Measurements from ENCODE around the gene PSD2. TPM values are rescaled to one million over a fixed set of nuclear protein-coding genes. Genes with fewer than 3 reads are reported as not detected.

The PSD2 gene
- total RNA-seq, 1 donor from 2014 or later = not detected

DNA sequence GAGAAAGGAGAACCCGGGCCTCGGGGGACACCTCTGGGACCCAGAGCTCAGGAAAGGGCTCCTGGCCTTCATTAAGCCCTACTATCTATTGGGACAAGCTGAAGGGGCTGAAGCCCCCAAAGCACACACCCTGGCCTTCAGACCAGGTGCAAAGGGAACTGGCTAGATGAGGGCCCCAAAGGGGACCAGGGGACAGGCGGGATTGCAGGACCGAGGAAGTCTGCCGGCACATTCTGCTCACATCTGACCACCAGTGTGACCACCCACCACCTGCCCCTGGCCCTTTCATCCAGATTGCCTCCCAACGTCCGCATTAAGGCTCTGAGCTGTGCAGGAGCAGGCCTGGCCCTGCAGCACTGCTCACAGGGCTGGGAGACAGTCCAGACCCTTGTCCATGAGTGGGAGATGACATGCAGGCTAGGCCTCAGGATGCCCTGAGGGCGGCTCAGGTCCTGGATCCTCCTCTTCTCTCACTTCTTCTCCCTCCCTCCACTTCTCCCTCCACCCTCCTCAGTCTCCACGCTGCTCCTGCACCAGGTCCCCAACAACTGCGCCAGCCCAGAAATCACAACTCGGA is 19.2 kb downstream of the PSD2 start:
- H3K4me1 Mint-ChIP-seq = no peaks in the 10 kb centered on the region
- POLR2A ChIA-PET = no interaction called here
- H3K9me3 Mint-ChIP-seq = peaks cover 7% of the 10 kb centered on the region
- CTCF ChIA-PET = no interaction called here
- H3K4me3 Mint-ChIP-seq = no peak overlapping the region
- TF ChIP-seq, protein P1, sequence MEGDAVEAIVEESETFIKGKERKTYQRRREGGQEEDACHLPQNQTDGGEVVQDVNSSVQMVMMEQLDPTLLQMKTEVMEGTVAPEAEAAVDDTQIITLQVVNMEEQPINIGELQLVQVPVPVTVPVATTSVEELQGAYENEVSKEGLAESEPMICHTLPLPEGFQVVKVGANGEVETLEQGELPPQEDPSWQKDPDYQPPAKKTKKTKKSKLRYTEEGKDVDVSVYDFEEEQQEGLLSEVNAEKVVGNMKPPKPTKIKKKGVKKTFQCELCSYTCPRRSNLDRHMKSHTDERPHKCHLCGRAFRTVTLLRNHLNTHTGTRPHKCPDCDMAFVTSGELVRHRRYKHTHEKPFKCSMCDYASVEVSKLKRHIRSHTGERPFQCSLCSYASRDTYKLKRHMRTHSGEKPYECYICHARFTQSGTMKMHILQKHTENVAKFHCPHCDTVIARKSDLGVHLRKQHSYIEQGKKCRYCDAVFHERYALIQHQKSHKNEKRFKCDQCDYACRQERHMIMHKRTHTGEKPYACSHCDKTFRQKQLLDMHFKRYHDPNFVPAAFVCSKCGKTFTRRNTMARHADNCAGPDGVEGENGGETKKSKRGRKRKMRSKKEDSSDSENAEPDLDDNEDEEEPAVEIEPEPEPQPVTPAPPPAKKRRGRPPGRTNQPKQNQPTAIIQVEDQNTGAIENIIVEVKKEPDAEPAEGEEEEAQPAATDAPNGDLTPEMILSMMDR (IDR thresholded peaks at IDR 0.05) = no peak
- peaks cover 14% of the 10 kb centered on the region for H3K27me3 Mint-ChIP-seq
- no peak overlapping the region for H3K27ac Mint-ChIP-seq
- DNase-seq = no peak
- intact Hi-C loops (cut with micrococcal nuclease) = no loop called here
- no peaks in the 10 kb centered on the region for H3K36me3 Mint-ChIP-seq (ENCODE audit: low read depth)
- ATAC-seq (ENCODE audit: low read depth) = no peak

DNA sequence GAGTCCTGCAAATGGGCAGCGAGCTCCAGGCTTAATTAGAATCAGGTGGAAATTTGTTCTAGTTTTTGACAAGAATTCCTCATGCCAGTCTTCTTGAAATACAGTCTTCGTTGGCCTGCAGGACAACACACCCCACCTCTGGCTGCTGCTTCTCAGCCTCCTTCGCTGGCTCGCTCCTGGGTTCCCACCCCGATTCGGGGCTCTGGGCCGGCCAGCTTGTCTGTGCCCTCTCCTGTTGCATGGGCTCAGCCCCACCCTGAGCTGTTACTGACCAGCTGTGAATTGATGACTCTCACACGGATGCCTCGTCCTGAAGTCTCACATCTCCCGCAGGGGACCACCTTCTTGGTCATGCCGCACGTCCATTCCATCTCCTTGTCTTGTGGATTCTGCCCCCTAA is 21.0 kb downstream of the PSD2 start:
- H3K9me3 Mint-ChIP-seq = peaks cover 7% of the 10 kb centered on the region
- no peak overlapping the region for H3K27ac Mint-ChIP-seq
- TF ChIP-seq, protein P1 (IDR thresholded peaks at IDR 0.05) = no peak
- H3K4me1 Mint-ChIP-seq = no peaks in the 10 kb centered on the region
- ChIA-PET POLR2A (no interaction called here), CTCF (no interaction called here)
- no peaks in the 10 kb centered on the region for H3K36me3 Mint-ChIP-seq (ENCODE audit: low read depth)
- H3K27me3 Mint-ChIP-seq = peaks cover 13% of the 10 kb centered on the region
- intact Hi-C loops (cut with micrococcal nuclease) = no loop called here
- ATAC-seq (ENCODE audit: low read depth) (no peak), DNase-seq (no peak)
- H3K4me3 Mint-ChIP-seq = no peak overlapping the region

DNA sequence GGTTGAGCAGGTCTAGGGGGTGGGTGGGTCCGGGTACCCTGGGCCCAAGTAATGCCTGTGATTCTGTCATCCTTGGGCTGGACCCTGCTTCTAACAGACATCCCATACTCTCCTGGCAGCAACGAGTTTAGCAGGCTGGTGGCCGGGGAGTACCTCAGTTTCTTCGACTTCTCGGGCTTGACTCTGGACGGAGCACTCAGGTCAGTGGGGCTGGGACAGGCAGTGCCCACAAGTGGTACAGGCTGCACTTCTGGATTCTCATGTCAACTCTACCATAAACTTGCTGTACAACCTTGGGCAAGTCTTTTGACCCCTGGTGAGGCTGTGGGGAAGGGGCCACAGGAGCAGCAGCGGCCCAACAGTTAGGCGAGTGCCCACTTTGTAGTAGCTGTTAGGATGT is 21.8 kb downstream of the PSD2 start:
- no peak for DNase-seq
- Mint-ChIP-seq H3K9me3 (peaks cover 7% of the 10 kb centered on the region), H3K4me1 (no peaks in the 10 kb centered on the region), H3K27me3 (peaks cover 13% of the 10 kb centered on the region), H3K4me3 (no peak overlapping the region), H3K27ac (no peak overlapping the region), H3K36me3 (ENCODE audit: low read depth) (no peaks in the 10 kb centered on the region)
- intact Hi-C loops (cut with micrococcal nuclease) = no loop called here
- ATAC-seq (ENCODE audit: low read depth) = no peak
- CTCF ChIA-PET = no interaction called here
- TF ChIP-seq, protein P1 (IDR thresholded peaks at IDR 0.05) = no peak
- POLR2A ChIA-PET = no interaction called here

DNA sequence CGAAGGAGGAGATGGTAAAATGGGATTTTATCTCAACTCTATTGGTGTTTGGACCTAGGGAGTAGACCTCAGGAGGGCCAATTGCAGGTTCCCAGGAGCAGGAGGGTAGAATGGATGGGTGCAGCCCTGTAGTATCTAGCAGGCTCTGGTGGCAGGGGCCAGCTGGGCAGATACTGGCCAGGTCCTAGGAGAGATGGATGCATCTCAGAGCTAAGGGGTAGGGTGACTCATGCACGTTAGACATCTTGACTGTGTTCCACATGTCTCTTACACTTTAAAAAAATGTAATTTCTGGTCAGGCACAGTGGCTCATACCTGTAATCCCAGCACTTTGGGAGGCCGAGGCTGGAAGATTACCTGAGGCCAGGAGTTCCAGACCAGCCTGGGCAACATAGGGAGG is 22.4 kb downstream of the PSD2 start:
- Mint-ChIP-seq H3K27ac (no peak overlapping the region), H3K36me3 (ENCODE audit: low read depth) (no peaks in the 10 kb centered on the region), H3K27me3 (peaks cover 13% of the 10 kb centered on the region), H3K4me1 (no peaks in the 10 kb centered on the region), H3K4me3 (no peak overlapping the region), H3K9me3 (peaks cover 7% of the 10 kb centered on the region)
- POLR2A ChIA-PET = no interaction called here
- intact Hi-C loops (cut with micrococcal nuclease) = no loop called here
- no peak for DNase-seq
- no peak for ATAC-seq (ENCODE audit: low read depth)
- TF ChIP-seq, protein P1 (IDR thresholded peaks at IDR 0.05) = no peak
- CTCF ChIA-PET = no interaction called here

DNA sequence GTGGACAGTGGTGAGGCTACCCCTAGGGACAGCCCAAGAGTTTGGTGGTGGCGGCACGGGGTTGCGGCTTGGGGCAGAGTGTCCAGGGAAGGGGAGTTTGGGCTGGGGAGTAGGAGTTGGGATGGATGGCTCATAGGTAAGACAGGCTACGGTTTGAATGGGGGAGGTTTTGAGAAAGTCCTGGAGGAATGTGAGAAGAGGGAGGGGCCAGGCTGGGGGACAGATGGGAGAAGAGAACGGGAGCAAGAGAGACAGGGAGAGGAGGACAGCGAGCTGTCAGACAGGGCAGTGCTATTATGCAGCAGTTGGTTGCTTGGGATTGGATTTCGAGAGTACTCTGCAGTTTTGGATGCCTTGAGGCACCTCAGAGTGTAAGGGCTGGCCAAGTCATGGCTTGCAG is 24.5 kb downstream of the PSD2 start:
- DNase-seq (no peak), ATAC-seq (ENCODE audit: low read depth) (no peak)
- Mint-ChIP-seq H3K4me1 (no peaks in the 10 kb centered on the region), H3K36me3 (ENCODE audit: low read depth) (no peaks in the 10 kb centered on the region), H3K4me3 (no peak overlapping the region), H3K27me3 (peaks cover 17% of the 10 kb centered on the region), H3K27ac (no peak overlapping the region), H3K9me3 (peaks cover 7% of the 10 kb centered on the region)
- TF ChIP-seq, protein P1 (IDR thresholded peaks at IDR 0.05) = no peak
- intact Hi-C loops (cut with micrococcal nuclease) = no loop called here
- POLR2A ChIA-PET = no interaction called here
- CTCF ChIA-PET = no interaction called here

Measured in activated B cell treated with CpG ODN at 0.5 μM for 24 hours (primary cell).